ENCODE results near the gene IL10.
A peak's percentile ranks its signal among the peaks of the same experiment; 100 is the strongest.

Gene IL10

GRCh38 chr1:206734499-206735142 lies 37.7 kb downstream of the IL10 start:
- peak; percentile 58 for DNase-seq (ENCODE audit: low read depth)

DNA sequence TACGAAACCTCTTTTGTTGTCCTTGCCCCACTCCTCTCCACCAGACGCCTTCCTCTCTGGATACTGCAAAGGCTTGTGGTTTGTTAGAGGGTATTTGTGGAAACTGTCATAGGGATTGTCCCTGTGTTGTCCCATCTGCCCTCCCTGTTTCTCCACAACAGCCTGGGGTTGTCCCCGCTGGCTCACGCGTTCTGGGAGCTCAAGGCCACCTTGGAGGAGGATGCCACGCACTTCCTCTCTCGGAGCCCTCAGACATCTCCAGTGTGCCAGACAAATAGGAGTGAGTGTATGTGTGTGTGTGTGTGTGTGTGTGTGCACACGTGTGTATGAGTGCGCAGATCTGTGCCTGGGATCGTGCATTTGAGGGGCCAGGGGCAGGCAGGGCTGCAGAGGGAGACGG lies 39.3 kb downstream of the IL10 start:
- DNase-seq (ENCODE audit: low read depth) = no peak

- DNase-seq (ENCODE audit: low read depth) = no peak
Observed at GRCh38 chr1:206732508-206732907, 39.8 kb downstream of the IL10 start.

DNA sequence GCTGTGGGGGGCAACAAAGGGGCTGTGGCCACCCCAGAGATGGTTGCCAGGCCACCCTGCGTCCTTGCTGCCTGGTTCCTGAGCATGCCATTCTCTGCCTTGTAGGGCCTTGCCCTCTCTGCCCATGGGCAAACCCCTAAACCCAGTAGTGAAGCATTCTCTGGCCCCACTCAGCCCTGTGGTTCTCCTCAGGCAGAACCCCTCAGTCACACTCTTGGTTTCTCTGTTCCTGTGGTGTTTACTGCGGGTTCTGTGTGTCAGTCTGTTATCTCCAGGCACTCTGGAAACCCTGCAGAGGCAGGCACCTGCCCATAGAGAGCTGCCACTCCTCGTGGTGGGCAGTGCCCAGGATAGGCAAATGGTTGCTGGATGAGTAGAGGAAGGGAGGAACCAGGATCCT lies 42.8 kb downstream of the IL10 start:
- DNase-seq (ENCODE audit: low read depth) = no peak

DNA sequence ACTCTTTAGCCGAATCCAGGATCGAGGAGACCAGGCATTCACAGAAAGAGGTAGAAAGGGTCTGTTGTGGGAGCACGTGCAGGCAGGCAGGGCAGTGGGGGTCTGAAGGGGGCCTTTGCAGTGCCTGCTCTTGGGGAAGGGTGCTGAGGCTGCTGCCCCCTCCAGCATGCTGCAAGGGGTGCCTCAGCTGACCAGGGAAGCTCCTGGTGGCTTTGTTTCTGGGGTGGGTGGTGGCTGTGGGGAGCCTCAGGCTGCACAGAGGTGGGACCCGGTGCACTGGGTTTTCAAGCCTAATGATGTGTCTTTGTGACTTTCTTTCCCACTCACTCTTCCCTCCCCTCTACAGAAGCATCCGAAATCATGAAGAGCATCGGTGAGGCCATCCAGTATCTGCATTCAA lies 43.2 kb downstream of the IL10 start:
- DNase-seq (ENCODE audit: low read depth) = no peak

DNA sequence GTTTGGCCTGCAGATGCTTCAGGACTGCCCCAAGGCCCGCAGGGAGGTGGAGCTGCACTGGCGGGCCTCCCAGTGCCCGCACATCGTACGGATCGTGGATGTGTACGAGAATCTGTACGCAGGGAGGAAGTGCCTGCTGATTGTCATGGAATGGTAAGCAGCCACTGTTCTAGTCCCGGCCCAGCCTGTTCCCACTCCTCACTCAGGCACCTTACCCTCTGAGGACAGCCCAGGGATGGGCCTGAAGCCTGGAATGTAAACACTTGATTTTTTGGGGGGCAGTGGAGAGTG lies 43.7 kb downstream of the IL10 start:
- no peak for DNase-seq (ENCODE audit: low read depth)

GRCh38 chr1:206727981-206728696 lies 44.2 kb downstream of the IL10 start:
- no peak for DNase-seq (ENCODE audit: low read depth)

- DNase-seq (ENCODE audit: low read depth) = peak; percentile 28
Observed at GRCh38 chr1:206725109-206725963, 47.0 kb downstream of the IL10 start.

- no peak for DNase-seq (ENCODE audit: low read depth)
Observed at GRCh38 chr1:206723805-206724472, 48.4 kb downstream of the IL10 start.

DNA sequence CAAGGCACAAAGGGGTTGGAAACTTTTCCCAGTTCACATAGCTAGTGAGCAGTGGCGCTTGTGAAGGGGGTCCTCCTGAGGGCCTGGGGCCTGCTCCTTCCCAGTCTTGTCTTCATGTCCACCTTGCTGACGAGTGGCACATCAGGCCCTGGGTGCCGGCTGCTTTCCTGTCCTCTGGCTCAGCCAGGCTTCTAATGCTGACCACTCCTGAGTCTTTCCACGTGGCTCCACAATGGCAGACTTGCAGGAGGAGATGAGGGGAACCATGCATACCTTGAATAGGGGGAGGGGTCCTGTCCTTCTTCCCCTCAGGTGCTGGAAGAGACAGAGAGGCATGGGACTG lies 48.9 kb downstream of the IL10 start:
- no peak for DNase-seq (ENCODE audit: low read depth)

DNA sequence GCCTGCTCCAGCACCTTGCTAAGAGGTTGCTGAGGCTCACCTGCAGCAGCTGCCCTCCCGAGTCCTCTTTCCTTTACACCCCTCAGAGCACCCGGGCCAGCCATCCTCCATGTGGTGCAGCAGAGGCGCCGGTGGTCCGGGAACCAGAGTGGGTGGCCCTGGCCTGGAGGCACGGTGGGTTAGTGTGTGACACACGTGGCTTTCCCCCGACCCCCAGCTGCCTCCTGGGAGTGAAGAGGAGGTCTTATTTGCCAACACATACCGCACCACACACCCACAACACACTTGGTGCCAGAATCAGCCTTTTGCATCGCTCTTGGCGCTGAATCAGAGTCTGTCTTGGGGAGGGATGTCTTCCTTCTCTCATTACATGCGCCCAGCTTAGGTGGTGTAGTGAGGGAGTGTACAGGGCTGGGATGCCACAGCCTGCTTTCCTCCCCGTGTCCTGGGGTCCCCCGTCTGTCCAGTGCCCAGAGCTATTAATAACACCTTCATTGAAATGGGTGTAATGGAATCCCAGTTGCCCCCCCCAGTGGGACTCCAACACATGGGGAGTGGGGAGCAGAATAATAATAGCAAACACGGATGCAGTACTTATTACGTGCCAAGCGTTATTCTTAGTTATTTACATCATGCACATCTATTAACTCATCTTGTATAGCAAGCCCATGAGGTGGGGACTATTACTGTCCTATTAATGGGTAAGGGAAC lies 49.4 kb downstream of the IL10 start:
- DNase-seq (ENCODE audit: low read depth) = no peak

DNA sequence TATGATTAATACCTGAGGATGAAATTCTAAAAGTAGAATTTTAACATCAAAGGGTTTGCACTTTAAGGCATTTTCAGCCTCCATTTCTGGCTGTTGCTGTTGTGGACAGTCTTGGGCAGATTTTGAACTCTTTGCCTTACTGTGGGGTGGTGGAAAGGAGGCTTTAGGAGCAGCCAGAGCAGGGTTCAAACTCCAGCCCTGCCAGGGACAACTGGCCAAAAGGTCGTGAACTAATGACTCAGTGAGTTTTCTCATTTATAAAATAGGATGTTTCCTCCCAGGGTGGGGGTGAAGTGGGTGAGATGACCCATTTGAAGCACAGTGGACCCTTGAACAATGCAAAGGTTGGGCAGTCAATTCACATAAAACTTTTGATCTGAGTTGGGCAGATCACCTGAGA lies 50.8 kb downstream of the IL10 start:
- no peak for DNase-seq (ENCODE audit: low read depth)

DNA sequence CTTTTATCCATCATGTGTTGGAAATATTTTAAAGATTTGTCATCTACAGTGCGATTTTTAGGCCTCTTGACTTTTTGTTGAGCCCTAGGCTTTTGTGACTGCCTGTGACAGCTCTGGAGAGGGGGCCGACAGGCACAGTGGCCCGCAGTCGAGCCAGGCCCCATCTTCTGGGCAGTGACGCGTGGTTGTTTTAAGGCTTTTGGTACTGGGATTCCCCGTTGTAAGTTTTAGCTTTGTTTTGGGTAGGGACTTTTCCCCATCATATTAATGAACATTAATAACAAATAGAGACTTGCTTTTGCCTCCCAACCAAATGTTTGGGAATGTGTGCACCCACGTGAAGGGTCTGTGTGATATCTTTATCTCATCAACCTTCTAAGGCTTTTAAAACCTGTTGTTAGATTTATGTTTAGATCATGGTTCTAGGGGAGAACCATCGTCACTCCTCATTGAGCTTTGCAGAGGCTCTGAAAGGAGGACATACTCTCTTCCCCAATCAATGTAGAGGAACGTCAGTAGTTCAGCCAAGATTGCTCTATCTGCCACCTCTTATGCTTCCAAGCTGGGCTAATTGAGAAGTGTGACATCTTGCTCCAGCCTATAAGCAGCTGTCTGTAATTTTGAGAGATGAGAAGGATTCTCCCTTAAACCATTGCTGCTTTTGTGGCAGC lies 53.0 kb downstream of the IL10 start:
- no peak for DNase-seq (ENCODE audit: low read depth)

GRCh38 chr1:206717674-206717989 lies 54.7 kb downstream of the IL10 start:
- no peak for DNase-seq (ENCODE audit: low read depth)

Data from activated T-helper 1 cell treated with Interleukin-2 at 50 U/mL for 16 hours (primary cell).